ENCODE data around the gene PRR3. TPM values are rescaled to one million over a fixed set of nuclear protein-coding genes. Genes with fewer than 3 reads are reported as not detected.
A peak's percentile ranks its signal among the peaks of the same experiment; 100 is the strongest.

Gene PRR3
- total RNA-seq, 1 donor from 2014 or later: 2.1 TPM

GRCh38 chr6:30571762-30572082, 14.6 kb downstream of the PRR3 start:
- Histone ChIP-seq H3K4me3 (ENCODE audit: low read depth, low read length) (peak overlapping the region; percentile 90), H3K36me3 (ENCODE audit: control insufficient read depth, insufficient read depth, low read length) (no peaks in the 10 kb centered on the region), H3K27me3 (ENCODE audit: control insufficient read depth, insufficient read depth, low read length) (no peaks in the 10 kb centered on the region)
- TF ChIP-seq CTCF (IDR thresholded peaks at IDR 0.05; ENCODE audit: insufficient read depth, low read length, severe bottlenecking): no peak
- DNase-seq (ENCODE audit: low read depth): no peak
- FAIRE-seq: no peak

- H3K36me3 ChIP-seq (ENCODE audit: control insufficient read depth, insufficient read depth, low read length): no peaks in the 10 kb centered on the region
- H3K27me3 ChIP-seq (ENCODE audit: control insufficient read depth, insufficient read depth, low read length): no peaks in the 10 kb centered on the region
- no peak for FAIRE-seq
- no peak for TF ChIP-seq CTCF (IDR thresholded peaks at IDR 0.05; ENCODE audit: insufficient read depth, low read length, severe bottlenecking)
- DNase-seq (ENCODE audit: low read depth): peak; percentile 60
- H3K4me3 ChIP-seq (ENCODE audit: low read depth, low read length): peak overlapping the region; percentile 90
These were observed 15.1 kb downstream of the PRR3 start for GRCh38 chr6:30572148-30572547.

- TF ChIP-seq CTCF (IDR thresholded peaks at IDR 0.05; ENCODE audit: insufficient read depth, low read length, severe bottlenecking): no peak
- FAIRE-seq (no peak), DNase-seq (ENCODE audit: low read depth) (no peak)
- Histone ChIP-seq H3K27me3 (ENCODE audit: control insufficient read depth, insufficient read depth, low read length) (no peaks in the 10 kb centered on the region), H3K4me3 (ENCODE audit: low read depth, low read length) (no peak overlapping the region), H3K36me3 (ENCODE audit: control insufficient read depth, insufficient read depth, low read length) (peaks cover 4% of the 10 kb centered on the region)
These were observed 16.0 kb downstream of the PRR3 start for GRCh38 chr6:30573113-30573512.

GRCh38 chr6:30578051-30578450, 21.0 kb downstream of the PRR3 start:
- H3K36me3 ChIP-seq (ENCODE audit: control insufficient read depth, insufficient read depth, low read length): peaks cover 23% of the 10 kb centered on the region
- TF ChIP-seq CTCF (IDR thresholded peaks at IDR 0.05; ENCODE audit: insufficient read depth, low read length, severe bottlenecking): no peak
- H3K4me3 ChIP-seq (ENCODE audit: low read depth, low read length): no peak overlapping the region
- no peaks in the 10 kb centered on the region for H3K27me3 ChIP-seq (ENCODE audit: control insufficient read depth, insufficient read depth, low read length)
- no peak for DNase-seq (ENCODE audit: low read depth)
- FAIRE-seq: no peak

GRCh38 chr6:30583921-30584320, 26.8 kb downstream of the PRR3 start:
- FAIRE-seq (no peak), DNase-seq (ENCODE audit: low read depth) (no peak)
- H3K27me3 ChIP-seq (ENCODE audit: control insufficient read depth, insufficient read depth, low read length): no peaks in the 10 kb centered on the region
- peaks cover 47% of the 10 kb centered on the region for H3K36me3 ChIP-seq (ENCODE audit: control insufficient read depth, insufficient read depth, low read length)
- no peak overlapping the region for H3K4me3 ChIP-seq (ENCODE audit: low read depth, low read length)
- TF ChIP-seq CTCF (IDR thresholded peaks at IDR 0.05; ENCODE audit: insufficient read depth, low read length, severe bottlenecking): no peak

GRCh38 chr6:30589754-30590358, 32.8 kb downstream of the PRR3 start:
- FAIRE-seq (peak; percentile 95), DNase-seq (ENCODE audit: low read depth) (no peak)
- no peak overlapping the region for H3K4me3 ChIP-seq (ENCODE audit: low read depth, low read length)
- no peak for TF ChIP-seq CTCF (IDR thresholded peaks at IDR 0.05; ENCODE audit: insufficient read depth, low read length, severe bottlenecking)
- H3K27me3 ChIP-seq (ENCODE audit: control insufficient read depth, insufficient read depth, low read length): no peaks in the 10 kb centered on the region
- H3K36me3 ChIP-seq (ENCODE audit: control insufficient read depth, insufficient read depth, low read length): peaks cover 23% of the 10 kb centered on the region

Measured in bronchial epithelial cell (primary cell).